Stimulated activated CD4-positive, alpha-beta T cell treated with anti-CD3 and anti-CD28 coated beads, Interleukin-2, amount 100 ng/mL, for 48 hours (primary cell): Measurements from ENCODE around the gene GPC6.

ENCODE experiments used
- DNase-seq, 2 donors: peaks; one replicate each; pipeline ENCODE4 v3.0.0-alpha.2; 2020

The GPC6 gene

DNA sequence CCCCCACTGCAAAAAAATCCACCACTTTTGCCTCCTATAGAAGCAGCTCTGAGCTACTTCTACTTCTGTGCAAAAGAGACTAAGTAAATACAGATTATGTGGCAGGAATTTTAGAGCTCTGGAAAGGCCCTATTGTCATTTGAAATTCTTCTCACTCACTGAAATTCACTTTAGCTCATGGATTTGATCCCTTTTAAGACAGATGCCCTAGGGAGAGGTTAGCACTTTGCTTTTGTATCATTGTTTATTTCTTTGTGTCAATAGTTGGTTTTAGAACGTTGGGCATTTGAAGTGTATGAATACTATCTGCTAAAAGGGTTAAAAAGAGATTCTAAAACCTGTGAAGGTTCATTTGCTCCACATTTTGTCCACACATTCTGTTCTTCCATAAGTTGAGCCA is 528.7 kb downstream of the GPC6 start:
- DNase-seq = no peak

DNA sequence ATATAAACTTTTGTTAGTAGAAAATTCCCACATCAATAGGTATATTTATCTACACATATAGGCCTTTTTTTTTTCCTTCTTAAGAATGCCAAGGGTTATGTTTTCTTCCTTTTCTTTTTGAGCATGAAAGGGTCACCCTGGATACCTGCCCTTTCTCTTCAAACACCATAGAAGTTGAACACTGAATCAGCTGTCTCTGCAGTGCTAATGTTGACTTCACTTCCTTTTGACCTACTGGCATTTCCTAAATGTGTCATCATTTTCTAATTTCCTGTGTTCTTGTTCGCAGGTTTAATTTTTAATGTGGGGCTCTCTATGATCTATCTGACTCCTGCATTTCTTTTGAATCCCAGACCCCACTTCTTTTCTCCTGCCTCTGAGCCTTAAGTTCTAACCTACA is 532.0 kb downstream of the GPC6 start:
- no peak for DNase-seq

DNA sequence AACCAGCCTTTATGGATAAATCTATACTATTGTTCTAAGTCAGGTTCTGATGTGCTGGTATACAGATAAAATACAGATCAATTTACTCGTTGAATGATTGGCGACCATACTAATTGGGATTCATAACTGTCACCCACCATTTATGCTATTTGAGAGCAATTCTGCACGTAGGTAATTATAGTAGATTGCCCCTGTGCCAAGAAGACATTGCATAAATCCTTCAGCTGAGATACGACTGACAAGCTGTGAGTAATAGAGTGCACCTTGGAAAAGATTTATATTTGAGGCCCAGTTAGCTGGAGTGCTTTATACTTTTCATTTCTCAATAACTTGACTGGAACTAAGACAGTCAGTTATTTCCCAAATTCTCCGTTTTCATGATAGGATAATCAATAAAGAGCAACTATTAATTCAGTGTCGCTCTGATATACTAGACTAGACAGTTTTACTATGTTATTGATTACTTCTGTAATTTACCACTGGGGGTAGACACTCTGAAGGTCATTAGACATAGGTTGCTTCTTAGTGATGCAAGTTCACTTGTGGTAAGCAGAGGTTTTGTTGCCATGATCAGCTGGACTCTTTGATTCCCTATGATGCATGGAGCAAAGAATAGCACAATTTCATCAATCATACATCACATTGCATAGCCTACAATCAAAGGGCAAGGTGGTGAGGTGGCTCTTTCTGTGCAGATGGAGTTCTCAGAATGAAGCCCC is 536.3 kb downstream of the GPC6 start:
- no peak for DNase-seq

DNA sequence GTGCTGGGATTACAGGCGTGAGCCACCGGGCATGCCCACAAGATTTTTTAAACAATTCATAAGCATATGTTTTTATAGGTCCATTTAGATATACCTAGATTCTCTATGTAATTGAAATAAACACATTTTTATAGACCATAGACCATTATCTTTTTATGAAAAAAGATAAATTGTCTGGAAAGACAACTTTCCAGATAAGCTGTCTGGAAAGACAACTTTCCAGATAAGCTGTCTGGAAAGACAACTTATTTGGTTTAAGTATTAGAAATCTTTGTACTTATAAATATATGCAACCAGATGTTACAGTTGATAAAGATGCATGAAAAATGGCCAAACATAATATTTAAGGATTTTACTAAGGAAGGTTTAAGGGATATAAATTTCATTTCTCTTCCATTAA is 538.5 kb downstream of the GPC6 start:
- no peak for DNase-seq

DNA sequence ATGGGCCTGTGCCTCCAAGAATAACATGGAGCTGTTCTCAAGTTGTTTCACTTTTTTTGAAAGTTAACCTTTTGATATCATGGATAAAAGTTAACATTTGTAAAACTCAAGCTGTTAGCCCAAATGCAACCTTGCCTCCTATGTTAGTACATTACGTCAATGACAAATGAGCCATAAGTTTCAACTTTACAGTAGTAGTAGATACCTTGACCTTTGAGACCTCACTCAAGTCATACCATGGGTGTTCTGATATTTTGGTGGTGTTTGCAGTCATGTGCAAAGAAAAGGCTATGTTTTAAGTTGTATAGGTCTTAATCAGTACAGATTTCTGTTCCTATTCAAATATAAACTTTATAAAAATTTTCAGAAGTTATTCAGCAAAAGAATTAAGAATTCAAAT is 539.2 kb downstream of the GPC6 start:
- no peak for DNase-seq

DNA sequence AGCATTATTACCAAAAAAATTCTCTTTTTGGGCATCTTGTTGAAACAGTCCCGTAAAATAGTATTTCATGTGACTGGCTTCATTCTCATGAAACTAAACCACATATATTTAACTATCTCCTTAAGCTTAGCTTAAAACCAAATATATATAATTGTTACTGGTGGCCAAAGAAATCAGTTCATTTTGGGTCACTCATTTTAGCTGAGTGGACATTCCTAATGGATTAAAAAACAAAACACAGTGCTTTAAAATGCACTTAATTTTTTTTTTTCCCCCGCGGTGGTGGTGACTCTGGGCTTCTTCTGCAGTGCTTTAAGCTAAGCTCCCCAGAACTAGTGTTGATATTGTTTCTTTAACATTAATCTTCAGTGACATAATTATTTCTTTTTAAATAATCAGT is 540.1 kb downstream of the GPC6 start:
- no peak for DNase-seq

DNA sequence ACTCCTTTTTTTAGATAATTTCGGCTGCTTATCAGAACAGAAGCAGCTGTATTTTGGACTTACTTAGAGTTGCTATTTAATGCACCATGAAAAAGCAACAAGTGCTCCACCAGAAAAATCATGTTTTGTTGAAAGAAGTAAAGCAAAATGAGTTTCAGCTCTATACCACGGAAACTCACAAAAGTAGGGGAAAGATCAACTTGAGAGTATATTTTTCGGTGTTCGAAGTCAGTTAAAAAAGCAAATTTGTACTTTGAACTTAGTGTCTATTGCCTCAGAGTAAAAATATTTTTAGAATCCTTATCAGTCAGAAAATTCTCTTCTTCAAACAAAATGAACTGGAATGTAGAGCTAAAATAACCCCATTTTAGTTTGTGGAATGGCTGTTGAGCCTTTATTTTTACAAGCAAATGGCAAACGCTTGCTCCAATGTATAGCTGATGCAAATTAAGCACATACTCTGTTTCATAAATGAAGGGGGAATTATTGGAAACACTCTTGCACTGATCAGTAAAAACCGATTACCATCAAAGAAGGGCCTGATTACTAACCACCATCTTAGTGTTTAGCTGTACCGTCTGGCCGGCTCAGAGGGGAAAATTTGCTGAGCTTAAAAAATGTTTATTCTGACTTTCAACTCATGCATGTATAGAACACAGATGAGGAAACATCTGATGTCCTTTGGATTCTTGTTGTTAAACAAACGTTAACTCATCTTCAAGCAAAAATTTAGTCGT is 540.7 kb downstream of the GPC6 start:
- DNase-seq = no peak

DNA sequence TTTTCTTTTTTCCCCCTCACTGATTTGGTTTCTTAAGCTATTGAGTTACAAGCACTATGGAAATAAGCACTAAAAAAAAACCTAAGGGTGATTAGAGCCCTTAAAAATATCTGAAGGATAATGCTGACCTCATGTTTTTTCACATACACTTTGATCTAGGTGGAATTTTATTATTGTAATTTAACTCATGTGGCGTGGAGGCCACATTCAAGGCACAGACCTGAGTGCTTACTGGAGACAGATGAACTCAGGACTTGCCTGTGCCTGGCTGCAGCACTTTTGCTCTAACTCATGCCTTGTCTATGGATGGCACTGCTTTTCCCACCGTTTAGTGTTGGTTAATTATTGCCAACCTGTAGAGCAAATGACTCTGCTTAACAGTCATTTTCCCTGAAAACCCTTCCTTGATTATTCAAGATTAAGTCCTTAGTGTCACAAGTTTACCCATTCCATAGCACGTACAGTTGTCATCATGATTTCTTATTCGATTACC is 541.4 kb downstream of the GPC6 start:
- no peak for DNase-seq

DNA sequence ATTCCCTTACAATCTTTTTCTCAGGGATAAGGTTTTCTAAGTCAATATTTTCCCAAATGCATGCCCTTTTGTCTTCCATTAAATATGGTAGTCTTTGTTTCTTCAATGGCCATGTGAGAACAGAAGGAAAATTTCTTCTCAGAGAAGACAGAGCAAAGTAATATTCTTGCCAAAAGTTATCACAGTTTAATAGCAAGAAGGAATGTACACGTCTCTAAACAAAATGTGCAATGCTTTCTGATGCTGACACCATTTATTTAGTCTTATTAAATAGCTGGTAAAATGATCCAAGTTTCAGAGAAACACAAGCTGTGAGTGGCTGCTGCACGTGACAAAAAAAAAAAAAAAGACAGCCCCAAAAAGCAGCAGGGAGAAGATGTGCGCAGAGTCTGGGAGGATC is 542.5 kb downstream of the GPC6 start:
- no peak for DNase-seq

DNA sequence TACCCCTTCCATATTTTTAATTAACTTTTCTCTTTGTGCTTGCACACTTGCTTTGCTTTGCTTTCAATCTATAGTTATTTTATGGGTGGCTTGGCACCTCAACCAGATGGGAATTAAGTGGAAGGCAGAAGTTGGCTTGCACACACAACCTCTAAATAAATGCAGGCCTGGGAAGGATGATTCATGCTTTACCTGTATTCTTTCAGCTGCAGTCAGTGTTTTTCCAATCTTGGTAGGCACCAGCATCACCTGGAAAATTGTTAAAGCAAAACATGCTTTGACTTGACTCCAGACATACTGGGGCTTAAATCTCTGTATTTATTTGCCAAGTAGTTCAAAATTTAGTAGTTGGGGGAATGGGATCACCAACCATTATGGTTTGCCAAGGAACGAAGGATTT is 543.0 kb downstream of the GPC6 start:
- DNase-seq = no peak

DNA sequence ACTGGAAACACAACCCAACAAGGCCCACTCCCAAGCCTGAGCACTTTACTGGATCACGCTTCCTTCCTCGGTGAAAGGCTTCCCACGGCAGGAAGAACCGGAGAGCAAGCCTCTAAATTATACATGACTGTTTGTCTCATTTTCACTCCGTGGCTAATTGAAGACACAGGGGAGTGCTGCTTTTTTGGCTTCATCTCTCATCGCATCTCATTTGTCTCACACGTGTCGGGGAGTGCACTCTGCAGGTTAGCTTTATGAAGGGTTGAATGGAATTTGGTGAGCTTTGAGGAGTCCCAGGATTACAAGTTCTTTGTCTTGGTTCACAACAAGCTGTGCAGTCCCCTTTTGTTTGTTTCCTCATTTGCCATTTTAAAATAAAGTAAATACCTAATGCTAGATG is 544.6 kb downstream of the GPC6 start:
- DNase-seq = no peak

DNA sequence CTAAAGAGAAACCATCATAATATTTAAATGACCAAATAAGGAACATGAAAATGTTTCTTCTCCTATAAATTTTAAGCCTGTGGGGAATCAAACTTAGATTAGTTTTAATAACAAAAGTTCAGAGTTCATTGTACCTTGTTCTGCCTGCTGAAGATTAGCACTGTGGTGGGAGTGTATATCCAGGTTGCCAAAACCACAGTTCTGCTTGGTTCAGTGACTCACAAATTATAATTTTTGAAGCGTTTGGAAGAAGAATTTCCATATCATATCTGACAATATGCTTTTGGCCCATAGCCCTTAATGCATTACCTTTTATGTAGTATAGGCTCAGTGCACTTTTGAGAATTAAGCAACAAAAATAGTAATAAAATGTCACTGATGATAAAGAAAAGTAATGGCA is 545.2 kb downstream of the GPC6 start:
- no peak for DNase-seq

DNA sequence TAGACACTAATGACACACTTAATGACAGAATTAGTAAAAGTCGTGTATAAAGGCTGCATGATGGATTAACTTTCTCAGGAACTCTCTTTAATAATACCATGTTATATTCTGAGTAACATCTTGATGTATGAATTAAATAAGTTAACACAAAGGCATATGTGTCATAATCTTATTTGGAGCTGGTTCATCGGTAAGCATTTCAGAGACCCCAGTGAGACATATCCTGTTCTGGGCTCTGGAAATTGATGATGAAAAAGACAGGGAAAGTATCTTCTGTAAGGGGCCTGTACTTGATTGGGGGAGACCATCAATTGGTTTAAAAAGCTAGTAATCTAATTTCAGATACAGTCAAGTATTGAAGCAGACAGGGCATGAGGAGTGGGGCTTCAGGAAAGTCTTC is 547.9 kb downstream of the GPC6 start:
- DNase-seq = no peak

DNA sequence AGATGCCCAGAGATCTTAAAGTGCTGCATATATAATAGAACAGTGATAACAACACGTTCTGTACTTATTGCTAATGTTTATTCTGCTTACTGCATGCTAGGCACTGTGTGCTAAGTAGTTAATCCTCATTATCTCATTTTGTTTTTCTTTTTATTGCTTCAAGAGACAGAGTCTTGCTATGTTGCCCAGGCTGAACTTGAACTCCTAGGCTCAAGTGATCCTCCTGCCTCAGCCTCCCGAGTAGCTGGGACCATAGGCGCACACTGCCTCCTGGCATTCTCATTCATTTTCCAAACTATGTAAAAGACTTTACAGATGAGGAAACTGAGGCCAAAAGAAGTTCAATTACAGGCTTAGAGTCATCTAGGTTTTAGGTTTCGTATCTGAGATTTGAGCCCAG is 548.4 kb downstream of the GPC6 start:
- no peak for DNase-seq

DNA sequence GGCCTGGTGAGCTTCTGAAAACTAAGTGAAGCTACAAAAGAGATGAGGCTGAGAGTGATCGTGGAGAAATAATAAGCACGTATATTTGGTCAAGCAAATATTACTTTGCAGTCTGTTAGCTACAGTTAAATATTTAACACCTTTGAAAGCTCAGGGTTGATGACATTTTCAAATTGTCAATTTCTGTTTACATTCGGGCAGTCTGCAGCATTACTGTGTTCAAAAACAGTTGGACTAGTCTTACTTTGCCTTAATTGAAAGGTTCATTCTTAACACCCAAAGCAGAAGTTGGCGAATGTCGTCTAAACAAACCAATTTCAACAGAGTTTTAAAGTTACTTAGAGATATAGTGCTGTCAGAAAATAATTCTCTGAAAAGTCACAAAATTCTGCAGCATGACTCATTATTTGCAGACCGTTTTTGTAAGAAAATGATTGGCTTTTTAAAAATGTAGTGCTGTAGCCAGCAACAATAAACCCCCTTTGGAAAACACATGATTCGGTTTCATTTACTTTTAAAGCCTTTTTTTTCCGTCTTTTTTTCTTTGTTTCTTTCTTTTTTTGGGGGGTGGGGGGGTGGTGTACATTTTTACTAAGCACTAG is 549.0 kb downstream of the GPC6 start:
- DNase-seq = no peak

DNA sequence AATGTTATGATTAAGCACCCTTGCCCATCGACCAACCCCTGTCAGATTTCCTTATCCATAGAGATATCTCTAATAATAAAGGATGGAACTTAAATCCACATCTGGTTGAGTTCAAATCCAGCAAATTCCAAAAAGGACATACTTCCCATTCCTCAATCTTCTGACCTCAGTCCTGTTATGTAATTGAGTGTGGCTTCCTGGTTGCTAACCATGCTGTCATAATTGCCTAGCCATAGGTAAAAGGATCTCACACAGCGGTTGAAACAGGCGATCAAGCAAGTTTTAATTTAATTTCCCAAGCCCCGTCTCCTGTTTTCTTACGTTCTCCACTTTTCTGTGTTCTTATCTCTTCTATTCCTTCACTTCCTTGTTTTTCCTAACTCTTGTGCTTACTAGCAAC is 550.3 kb downstream of the GPC6 start:
- no peak for DNase-seq

DNA sequence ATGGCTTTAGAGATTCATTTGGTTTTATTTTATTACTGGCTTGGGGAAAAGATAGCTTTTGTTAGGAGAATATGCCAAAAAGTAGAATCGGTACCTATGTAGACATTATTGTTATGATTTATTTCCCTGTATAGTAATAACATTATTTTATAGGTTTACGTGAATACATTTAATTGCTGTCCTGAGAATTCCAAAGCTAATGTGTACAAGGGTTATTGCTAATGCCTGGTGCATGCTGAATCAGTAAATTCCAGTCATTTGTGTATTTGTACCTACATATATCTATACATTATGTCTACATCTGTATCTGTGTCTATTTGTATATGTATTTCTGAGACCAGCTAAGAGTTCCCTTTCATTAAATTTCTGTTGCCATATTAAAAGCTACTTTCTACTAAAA is 550.9 kb downstream of the GPC6 start:
- DNase-seq = no peak

DNA sequence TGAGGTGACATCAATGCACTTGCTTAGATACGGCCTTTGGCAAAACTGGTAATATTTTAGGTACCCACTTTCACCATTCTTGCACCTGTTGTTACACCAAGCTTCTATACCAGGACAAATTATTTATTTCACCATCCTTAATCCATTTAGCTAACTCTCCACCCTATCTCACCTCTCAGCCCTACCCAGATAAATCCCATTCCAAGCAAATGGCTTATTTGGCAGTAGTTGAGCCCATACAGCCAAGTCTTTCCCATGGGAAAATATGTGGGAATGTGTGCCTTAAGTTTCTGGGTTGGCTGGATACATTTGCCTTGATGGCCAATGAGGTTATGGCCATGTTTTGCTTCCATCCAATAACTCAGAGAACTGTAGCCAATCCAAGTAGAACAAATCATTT is 551.9 kb downstream of the GPC6 start:
- no peak for DNase-seq

DNA sequence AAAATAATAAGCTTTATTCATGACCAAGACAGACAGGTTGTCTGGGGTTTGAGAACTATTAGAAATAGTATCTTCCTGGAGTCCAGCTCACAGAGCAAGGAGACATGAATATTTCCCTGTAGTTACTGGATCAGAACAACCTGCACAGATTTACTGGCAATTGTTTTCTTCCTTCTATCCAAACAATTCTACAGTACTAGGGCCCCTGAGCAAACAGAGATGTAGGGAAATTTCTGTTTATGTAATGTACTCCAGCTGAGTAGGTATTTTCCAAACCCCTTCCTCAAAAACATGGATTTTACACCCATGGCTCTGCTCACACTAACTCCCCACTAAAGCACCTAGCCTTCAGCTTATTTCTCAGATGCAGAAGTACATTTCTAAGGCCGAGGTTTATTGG is 557.6 kb downstream of the GPC6 start:
- DNase-seq = no peak

DNA sequence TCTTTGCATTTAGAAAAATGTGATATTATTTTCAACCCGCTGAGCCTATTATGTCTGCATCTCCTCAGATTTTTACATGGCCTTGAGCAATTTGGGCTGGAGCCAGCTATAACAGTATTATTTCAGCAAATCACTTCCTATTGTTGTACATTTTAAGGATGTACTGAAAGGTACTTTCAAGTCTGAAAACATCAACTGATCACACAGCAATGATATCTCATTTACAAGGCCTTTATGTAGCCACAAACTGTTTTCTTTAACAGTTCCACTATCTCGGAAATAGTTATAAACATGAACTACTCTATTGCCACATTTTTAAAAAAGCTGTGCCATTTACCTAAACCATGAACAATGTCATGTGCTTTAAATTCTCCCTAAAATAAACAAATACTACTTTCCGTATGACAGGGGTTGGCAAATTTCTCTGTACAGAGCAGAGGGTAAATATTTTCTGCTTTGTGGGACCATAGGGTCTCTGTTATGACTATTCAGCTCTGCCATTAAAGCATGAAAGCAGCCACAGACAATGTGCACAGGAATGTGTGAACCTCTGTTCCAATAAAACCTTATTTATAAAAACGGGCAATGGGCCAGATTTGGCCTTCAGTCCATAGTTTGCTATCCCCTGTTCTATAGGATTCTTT is 560.4 kb downstream of the GPC6 start:
- DNase-seq = no peak

DNA sequence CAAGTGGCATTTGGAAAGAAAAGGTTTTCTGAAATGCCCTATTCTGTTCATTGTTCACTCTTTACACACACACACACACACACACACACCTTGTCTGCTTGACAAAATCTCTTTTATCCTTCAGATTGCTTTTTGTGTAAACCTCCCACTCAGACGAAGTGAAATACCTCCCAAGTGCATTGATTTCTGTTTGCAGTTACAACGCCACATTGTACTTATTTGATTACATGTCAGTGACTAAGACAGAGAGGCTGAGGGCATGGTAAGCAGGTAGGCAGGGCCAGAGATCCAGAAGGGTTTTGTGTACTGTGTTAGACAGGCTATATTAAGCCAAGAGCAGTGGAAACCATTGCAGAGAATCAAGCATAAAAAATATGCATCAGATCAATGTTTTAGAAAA is 561.8 kb downstream of the GPC6 start:
- no peak for DNase-seq

DNA sequence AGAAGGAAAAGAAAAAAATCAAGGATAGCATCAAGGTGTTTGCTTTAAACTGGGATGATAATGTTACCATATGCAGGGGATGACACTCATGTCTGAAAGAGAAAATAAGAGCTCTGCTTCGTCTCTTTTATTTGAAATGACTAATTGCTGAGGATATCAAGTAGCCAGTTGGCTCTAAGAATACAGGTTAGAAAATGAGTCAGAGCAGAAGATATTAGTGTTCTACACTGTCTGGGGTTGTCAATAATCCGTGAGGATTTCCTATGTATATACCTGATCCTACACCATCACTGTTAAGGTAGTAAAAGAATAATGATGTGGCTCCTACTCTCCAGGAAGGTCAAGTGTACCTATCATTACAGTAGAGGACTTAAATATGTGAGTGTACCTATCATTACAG is 562.5 kb downstream of the GPC6 start:
- DNase-seq = no peak

DNA sequence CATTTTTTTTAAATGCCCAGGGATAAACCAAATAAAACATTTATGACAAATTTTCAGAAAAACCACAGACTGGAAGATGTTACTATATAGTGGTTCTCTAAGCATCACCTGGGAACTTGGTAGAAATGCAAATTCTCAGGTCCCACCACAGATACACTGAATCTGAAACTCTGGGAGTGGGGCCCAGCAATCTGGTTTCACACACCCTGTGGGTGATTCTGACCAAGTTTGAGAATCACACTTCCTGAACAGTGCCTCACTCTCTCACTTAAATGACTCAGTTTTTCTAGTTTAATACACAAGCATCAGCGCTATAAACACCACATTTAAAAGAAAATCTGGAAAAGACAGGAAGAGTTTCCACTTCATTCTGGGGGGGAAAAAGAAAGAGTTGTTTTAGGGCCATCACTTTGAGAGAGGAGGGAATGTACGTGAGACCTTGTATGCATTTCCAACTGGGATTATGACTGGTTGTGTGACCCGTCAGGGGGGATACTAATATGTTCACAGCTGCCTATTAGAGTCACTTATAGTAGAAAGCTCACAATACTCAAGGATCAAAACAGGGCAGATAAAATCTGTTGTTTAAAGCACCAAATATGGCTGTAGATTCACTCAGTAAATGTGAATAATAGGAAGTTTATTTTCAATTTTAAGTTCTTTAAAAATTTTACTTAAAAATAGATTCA is 567.7 kb downstream of the GPC6 start:
- peak; percentile 29 to 41 for DNase-seq
